Left hindlimb (tissue), 1 donor: ENCODE measurements around the gene GLI3.

Source experiments
- DNase-seq: peaks from one replicate; pipeline ENCODE4 v3.0.0-alpha.2; 2018

GLI3 gene

GRCh38 chr7:42168512-42168911 is 68.5 kb downstream of the GLI3 start:
- no peak for DNase-seq

GRCh38 chr7:42167631-42168236 is 69.3 kb downstream of the GLI3 start:
- no peak for DNase-seq

- no peak for DNase-seq
These were observed 69.8 kb downstream of the GLI3 start for GRCh38 chr7:42167206-42167605.

GRCh38 chr7:42164881-42165428 is 72.1 kb downstream of the GLI3 start:
- DNase-seq: no peak

- no peak for DNase-seq
These were observed 74.3 kb downstream of the GLI3 start for GRCh38 chr7:42162560-42163325.

- no peak for DNase-seq
These were observed 75.3 kb downstream of the GLI3 start for GRCh38 chr7:42161719-42162118.

- no peak for DNase-seq
These were observed 75.9 kb downstream of the GLI3 start for GRCh38 chr7:42161110-42161509.

- no peak for DNase-seq
These were observed 77.9 kb downstream of the GLI3 start for GRCh38 chr7:42159130-42159529.

- no peak for DNase-seq
These were observed 79.9 kb downstream of the GLI3 start for GRCh38 chr7:42156967-42157721.

- no peak for DNase-seq
These were observed 80.6 kb downstream of the GLI3 start for GRCh38 chr7:42156291-42156865.

GRCh38 chr7:42155584-42156290 is 81.3 kb downstream of the GLI3 start:
- DNase-seq: no peak

- no peak for DNase-seq
These were observed 82.8 kb downstream of the GLI3 start for GRCh38 chr7:42154173-42154572.

- no peak for DNase-seq
These were observed 84.4 kb downstream of the GLI3 start for GRCh38 chr7:42152329-42153205.

GRCh38 chr7:42151309-42151708 is 85.7 kb downstream of the GLI3 start:
- DNase-seq: peak; percentile 88

GRCh38 chr7:42145539-42145938 is 91.5 kb downstream of the GLI3 start:
- DNase-seq: no peak

GRCh38 chr7:42144604-42145003 is 92.4 kb downstream of the GLI3 start:
- peak; percentile 65 for DNase-seq

GRCh38 chr7:42143711-42144600 is 93.1 kb downstream of the GLI3 start:
- no peak for DNase-seq

GRCh38 chr7:42142089-42142488 is 94.9 kb downstream of the GLI3 start:
- no peak for DNase-seq

- DNase-seq: no peak
These were observed 97.3 kb downstream of the GLI3 start for GRCh38 chr7:42139751-42140150.

GRCh38 chr7:42138691-42139090 is 98.3 kb downstream of the GLI3 start:
- no peak for DNase-seq
